ENCODE measurements around the gene SAMM50.
A peak's percentile ranks its signal among the peaks of the same experiment; 100 is the strongest.
"Not testable (repeated sequence)": the region's sequence is repeated elsewhere in the genome, so short reads cannot be mapped to it uniquely, and the experiment has no call there.

SAMM50 gene

DNA sequence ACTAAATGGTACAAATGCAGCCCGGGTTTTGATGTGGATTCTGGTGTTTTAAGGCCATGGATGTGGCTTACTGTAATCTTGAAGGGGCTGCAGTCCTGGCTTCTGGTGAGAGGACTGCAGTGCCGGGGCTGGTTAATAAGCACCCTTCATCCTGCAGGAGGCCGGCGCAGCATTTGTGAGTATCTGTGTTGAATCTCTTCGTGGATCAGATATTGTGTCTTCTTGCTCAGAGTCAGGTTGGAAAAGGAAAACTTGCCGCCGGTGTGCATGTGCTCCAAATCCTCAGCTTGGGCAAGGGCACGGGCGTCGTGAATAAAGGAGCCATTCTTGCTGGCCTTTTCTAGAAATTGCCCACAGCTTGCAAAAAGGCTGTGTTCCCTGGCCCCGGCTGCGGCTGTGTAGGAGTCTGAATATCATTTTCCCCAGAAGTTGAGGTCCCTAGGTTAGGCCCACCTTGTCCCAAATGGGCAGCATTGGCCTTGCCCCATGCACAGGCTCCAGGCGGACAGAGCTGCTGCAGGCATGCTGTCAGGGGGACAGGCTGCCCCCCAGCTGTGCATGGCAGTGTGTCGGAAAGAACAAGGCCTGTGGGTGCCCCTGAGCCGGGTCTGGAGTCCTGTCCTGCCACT is 39.9 kb downstream of the SAMM50 start:
- DNase-seq, result peak in 1 of 42 donors; percentile 13
- intact Hi-C loops (cut with DNase I), result loop anchor here (10.0 kb wide), 1 partner anchor 80 kb away; no protein-coding TSS in a partner anchor

DNA sequence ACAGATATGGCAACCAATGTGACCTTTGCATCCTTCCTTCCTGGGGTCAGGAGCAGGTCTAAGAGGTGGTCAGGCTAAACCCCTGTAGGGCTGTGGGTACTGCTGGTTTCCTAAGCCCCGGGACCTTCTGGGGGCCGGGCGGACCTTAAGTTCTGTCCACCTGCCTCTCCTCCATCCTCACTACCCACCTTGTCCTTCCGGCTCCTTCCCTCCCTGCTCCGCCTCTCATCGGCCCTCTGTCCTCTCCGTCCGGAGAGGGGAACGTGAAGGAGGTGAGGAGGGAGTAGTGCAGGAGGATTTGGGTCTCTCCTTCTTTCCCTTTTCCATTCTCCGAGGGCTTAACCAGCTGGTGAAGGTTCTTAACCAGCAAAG is 40.5 kb downstream of the SAMM50 start:
- no peak for DNase-seq
- intact Hi-C loops (cut with DNase I), result loop anchor here (10.0 kb wide), 1 partner anchor 79 kb away; no protein-coding TSS in a partner anchor

DNA sequence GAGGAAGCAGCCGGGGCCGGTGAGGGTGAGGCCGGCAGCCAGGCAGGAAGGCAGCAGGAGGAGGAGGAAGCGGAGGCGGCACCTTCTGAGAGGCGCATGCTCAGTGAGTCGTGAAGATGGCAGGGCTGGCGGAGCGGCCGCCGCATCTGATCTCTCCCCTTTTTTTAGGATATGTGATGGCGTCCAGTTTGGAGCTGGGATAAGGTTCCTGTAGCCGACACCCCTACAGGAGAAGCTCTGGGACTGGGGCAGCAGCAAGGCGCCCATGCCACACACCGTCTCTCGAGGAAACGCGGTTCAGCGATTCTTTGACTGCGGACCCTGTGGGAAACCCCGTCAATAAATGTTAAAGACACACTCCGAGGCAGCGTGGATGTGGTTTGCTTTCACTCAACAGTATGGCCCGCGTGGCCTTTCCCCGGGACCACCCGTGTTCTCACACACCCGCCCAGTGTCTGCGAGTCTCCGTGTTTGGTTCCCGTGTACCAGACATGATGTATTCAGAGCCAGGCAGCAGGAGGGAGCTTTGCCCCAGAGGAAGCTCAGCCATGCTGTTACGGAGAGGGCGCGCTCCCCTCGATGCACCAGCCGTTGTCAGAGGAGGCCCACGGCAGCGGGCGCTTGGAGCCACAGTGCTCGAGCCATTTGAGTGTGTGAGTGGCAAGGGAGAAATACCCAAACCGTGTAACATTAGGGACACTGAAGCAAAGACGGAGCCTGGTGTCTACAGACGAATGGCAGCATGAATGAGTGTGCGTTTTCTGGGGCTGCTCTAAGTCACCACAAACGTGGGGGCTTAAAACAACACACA is 41.1 kb downstream of the SAMM50 start:
- intact Hi-C loops (cut with DNase I), result loop anchor here (10.0 kb wide), 1 partner anchor 78 kb away; no protein-coding TSS in a partner anchor
- peak in 40 of 42 donors; percentile 14 to 74 (median 46) for DNase-seq

DNA sequence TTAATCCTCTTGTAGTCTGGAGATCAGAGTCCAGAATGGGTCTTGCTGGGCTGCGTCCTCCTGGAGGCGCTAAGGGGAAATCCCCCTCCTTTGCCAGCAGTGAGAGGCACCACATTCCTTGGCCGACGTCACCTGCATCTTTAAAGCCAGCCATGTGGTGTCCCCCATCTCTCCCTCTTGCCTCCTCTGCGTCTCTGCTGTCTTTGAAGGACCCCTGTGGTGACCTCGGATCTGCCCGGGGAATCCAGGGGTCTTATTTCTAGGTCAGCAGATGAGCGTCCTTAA is 41.7 kb downstream of the SAMM50 start:
- no peak for DNase-seq

DNA sequence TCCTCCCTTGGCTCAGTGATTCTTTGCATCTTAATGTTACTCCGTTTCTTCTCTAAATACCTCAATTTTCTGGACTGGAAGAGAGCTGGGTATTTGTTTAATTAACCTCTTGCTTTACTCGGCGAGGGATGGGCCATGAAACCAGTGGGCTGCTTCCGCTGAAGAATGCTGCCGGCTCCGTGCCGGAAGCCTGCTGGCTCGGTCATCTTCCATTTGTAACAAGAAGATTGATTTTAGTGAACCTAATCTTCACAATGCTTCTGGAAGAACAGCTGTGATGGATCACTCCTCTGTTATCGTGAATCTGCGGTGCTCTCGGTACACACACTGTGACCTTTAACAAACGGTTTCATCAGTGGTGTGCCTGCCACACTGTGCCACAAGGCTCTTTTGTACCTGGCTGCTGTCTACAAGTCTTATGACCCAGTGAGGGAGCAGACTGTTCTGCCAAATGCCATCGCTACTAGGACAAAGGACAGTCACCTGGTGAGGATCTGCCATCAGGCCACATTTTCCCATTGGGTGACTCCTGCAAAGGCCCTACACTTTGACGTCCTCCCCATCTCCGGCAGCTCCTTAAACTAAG is 43.5 kb downstream of the SAMM50 start:
- intact Hi-C loops (cut with DNase I), result loop anchor here (10.0 kb wide), 1 partner anchor 76 kb away; no protein-coding TSS in a partner anchor
- DNase-seq, result no peak

More for the DNA sequence above, 41.7 kb downstream of the SAMM50 start:
- intact Hi-C loops (cut with DNase I), result loop anchor here (10.0 kb wide), 1 partner anchor 78 kb away; no protein-coding TSS in a partner anchor

DNA sequence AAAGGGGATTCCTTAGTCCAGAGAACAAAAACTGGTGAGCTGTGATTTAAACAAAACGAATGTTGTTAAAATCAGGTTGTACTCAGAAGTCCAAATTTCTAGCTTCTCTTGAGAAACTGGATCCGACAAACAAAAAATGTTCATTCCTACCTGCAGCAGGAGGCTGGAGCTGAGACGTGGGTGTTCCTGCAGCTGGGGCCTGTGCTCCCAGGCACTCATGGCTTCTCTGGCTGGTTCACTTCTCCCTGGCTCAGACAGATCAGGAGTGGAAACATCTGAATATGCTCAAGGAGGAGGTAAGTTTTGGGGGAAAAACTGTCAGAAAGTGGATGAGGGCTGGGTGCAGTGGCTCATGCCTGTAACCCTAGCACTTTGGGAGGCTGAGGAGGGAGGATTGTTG is 44.1 kb downstream of the SAMM50 start:
- intact Hi-C loops (cut with DNase I), result loop anchor here (10.0 kb wide), 1 partner anchor 75 kb away; no protein-coding TSS in a partner anchor

DNA sequence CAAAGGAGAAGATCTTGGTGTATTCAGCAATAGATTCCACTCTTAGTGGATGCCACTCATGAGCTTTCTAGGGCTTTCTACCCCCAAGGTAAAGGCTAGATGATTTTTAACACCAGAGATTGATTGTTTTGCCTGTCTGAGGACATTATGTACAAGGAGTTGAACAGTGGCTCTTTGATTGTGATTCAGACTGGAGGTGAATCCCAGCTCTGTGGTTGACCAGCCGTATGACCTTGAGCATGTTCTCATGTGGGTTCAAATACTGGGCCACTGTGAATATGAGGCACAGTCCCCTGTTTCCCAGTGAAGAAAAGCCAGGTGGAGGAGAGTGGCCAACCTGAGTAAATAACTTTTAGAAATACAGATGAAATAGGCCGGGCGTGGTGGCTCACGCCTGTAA is 44.9 kb downstream of the SAMM50 start:
- intact Hi-C loops (cut with DNase I), result no loop called here

More for the DNA sequence above, 44.1 kb downstream of the SAMM50 start:
- DNase-seq, result peak in 11 of 42 donors; percentile 11 to 73 (median 42)

DNA sequence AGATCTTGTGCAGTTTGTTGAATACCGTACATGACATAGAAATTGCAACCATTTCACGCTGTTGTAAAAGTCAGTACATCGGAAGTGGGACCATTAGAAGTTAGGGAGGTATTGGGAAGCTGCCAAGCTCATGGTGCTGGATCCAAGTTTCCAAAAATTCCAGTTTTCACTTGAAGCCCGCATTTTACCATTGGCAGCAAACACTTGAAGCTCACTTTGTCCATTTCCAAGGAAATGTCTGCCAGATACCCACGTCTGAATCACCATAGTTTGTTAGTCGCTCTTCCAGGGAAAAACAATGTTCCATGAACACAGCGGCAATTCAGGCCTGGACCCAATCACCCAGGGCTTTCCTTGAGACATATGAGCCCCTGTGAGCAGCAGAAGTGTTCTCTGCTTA is 46.3 kb downstream of the SAMM50 start:
- intact Hi-C loops (cut with DNase I), result no loop called here
- DNase-seq, result no peak

More for the DNA sequence above, 44.9 kb downstream of the SAMM50 start:
- no peak for DNase-seq

DNA sequence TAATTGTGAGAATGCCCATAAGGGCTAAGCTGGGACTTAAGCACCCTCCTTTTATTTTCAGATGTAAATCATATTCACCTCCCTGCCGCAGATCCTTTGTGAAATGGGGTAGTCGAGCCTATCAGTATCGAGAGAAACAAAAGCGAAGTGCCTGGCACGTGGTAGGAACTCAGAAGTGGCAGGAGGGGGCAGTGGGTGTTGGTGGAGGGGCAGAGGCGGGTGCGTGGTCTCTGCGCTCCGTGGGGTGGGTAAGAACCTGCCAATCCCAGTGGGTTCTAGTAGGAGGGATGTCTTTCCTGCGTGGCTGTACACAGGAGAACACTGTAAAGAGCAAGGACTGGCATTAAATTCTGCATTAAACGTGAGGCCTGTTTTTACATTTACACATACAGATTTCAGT is 47.1 kb downstream of the SAMM50 start:
- peak in 7 of 42 donors; percentile 23 to 69 (median 35) for DNase-seq
- intact Hi-C loops (cut with DNase I), result no loop called here

DNA sequence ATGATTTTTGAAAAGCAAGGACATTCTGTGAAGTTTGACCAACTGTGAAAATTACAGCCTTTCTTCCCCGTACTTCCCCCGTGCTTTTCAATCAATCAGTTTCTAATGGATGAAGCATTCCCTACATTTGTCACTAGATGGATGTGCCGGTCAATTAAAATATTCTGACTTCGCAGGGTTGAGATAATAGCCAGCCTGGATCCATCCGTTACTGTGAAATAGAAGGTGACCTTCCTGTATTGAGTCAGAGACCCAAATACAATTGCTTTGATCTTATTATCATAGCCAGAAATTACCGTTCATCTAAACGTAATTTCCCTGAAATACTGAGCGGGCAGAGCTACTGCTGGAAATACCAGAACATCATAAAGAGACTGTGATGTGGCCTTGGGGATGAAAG is 47.8 kb downstream of the SAMM50 start:
- intact Hi-C loops (cut with DNase I), result no loop called here
- DNase-seq, result no peak

DNA sequence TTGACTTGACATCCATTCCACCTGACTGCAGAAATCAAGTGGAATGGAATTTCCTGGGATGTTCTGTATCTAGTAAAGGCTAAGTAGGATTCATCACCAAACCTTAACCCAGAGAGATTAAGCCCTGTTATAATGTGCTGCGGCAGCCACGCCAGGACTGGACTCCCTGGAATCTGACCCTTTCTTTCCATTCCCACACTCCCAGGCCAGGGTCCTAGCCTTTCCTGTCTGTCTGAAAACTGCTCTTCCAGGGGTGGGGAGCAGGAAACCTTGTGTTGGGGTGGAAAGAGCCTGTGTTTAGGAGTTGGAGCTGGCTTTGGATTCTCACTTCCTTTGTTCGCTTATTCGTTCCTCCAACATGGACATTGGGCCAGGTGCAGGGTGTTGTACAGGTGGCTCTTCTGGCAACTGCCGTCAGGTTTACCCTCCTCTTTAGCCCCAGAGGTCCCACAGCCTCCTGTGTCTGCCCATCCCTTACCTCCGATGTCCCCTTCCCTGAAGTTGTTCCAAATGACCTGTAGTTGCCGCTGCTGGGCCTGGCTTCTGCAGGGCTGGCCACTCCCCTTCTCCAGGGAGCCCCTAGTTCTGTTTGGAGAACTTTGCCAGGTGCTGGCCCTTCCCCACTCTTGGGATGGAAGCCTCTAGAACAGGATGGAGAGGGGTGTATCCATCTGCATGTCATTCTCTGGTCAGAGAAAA is 48.3 kb downstream of the SAMM50 start:
- intact Hi-C loops (cut with DNase I), result no loop called here
- no peak for DNase-seq

DNA sequence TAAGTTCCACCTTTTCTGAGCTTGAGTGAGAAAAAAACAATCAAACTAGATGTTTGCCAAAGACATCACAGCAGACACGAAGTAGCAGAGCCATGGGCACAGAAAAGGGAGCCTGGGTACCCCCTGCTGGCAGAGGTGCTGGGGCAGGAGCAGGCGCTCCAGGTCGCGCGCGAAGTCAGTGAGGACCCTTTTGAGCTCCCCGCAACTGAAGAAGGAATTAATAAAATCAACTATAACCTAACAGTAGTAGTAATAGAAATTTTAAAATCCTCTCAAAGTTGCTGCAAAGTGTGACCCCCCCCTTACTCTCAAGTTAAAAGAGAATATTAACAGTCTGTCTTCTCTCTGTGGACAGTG is 48.8 kb downstream of the SAMM50 start:
- no peak for DNase-seq
- intact Hi-C loops (cut with DNase I), result no loop called here

DNA sequence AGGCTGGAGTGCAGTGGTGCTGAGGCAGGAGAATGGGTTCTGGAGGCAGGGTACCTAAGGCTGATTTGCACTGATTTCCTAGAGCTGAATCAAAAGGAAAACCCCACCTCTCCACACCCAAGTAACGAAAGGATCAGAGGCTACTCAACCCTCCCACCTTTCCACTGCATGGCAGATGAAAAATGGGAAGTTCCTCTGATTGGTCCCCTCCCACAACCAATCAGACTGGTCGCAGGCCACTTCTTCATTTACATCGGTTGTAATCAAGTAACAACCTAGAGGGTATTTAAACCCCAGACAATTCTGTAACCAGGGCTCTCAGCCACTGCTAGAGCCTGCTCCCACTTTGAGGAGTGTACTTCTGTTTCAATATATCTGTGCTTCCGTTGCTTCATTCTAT is 50.3 kb downstream of the SAMM50 start:
- peak in 1 of 42 donors; percentile 9 for DNase-seq
- intact Hi-C loops (cut with DNase I), result no loop called here

DNA sequence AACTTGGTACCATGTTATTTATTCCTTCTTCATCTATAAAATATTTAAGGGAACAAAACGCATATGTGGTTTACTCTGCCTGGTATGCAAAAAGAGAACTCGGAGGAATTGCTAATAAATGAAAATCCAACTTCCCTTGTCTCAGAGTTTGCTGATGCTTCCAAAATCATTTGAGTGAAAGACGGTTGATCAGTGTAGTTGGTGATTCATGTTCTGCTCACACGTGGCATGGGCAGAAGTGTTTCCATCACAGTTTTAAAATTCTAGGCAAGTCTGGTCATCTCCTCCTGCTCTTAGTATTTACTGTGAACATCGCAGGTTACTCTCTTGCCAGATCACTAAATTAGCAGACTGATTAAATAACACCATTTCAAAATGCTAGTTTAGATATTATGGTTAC is 56.9 kb downstream of the SAMM50 start:
- DNase-seq, result no peak
- intact Hi-C loops (cut with DNase I), result no loop called here

DNA sequence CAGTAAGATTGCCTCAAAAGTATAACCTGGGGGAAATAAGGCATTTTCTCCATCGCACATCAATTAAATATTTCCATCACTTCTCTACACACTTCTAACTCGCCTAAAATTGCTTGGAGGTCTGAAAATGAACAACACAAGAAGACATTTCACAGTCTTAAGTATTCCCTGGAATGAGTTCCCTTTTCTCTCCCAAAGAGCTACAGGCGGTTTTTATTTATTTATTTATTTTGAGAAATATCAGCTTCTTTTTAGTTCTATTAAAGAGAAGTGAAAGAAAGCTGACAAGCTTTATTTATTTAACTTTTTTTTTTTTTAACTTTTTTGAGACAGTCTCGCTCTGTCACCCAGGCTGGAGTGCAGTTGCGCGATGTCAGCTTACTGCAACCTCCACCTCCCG is 57.3 kb downstream of the SAMM50 start:
- intact Hi-C loops (cut with DNase I), result no loop called here

DNA sequence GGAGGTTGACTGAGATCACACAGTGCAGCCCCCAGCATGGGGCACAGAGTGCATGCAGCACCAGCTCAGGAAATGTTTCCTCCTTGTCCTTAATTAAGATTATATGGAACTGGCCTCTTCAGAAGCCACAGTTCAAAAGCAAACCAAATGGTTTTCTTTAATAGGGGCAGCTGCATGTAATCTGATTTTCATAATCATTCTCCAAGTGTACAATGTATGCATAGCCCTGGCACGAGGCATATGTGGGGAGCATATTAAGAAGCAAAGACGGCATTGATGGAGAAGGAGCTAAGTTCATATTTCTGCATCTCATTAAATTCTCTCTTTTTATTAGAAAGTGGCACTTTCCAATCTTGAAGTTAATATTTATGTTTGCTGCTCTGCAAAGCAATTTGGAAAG is 59.0 kb downstream of the SAMM50 start:
- DNase-seq, result no peak
- intact Hi-C loops (cut with DNase I), result no loop called here

More for the DNA sequence above, 57.3 kb downstream of the SAMM50 start:
- no peak for DNase-seq

DNA sequence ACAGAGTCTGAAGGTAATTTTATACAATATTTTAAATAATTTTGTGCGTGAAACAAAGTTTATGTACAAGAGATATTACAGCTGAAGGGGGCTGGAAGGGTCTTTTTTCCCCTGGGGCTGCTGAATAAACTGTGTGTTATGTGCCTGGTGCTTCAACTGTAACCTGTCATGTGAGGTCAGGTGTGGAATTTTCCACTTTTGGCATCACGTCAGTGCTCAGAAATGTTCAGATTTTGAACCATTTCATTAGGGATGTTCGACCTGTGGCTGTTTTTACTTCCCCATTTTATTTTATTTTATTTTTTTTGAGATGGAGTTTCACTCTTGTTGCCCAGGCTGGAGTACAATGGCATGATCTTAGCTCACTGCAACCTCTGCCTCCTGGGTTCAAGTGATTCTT is 61.3 kb downstream of the SAMM50 start:
- DNase-seq; intact Hi-C loops (cut with DNase I): not testable (repeated sequence)

DNA sequence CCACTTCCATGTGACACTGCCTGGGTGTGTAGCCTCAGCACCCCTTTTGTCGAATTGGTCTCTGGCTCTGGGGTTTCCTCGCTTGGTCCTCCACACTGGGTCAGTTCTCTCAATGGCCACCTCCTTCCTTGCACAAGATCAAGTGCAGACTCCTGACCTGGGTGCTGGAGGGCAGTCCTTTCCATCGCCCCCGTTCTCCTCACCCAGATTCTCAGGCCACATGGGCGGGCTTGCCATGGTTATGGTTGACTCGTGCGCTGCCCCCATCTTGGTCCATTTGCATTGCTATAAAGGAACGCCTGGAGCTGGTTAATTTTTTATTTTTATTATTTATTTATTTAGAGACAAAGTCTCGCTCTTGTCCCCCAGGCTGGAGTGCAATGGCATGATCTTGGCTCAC is 63.4 kb downstream of the SAMM50 start:
- intact Hi-C loops (cut with DNase I), result no loop called here

DNA sequence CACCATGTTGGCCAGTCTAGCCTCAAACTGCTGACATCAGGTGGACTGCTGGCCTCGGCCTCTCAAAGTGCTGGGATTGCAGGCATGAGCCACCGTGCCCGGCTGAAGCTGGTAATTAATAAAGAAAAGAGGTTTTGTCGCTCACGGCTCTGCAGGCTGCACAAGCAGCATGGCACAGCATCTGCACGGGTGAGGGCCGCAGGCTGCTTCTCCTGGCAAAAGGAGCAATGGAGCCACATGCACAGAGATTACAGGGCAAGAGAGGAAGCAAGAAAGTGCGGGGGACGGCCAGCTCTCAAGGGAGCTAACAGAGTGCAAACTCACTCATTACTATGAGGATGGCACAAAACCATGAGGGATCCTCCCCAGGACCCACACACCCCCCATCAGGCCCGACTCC is 64.2 kb downstream of the SAMM50 start:
- DNase-seq, result no peak
- intact Hi-C loops (cut with DNase I), result no loop called here

More for the DNA sequence above, 63.4 kb downstream of the SAMM50 start:
- no peak for DNase-seq

DNA sequence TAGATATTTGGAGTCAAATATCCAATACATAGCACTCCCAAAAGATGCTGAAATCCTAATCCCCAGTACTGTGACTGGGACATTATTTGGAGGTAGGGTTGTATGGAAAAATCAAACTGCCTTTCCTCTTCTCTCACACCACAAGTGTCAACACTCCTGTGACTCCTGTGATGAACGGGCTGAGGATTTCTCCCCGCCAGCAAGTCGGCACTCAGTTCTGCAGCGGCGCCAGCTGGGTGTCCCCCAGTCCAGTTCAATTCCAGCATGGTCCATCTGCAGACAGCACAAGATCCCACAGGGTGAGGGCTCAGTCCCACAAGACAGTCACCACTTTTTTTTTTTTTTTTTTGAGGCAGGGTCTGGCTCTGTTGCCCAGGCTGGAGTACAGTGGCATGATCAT is 64.6 kb downstream of the SAMM50 start:
- DNase-seq, result no peak
- intact Hi-C loops (cut with DNase I), result no loop called here
